H1 (cell line): Measurements from ENCODE around the gene SOCS6. TPM values are rescaled to one million over a fixed set of nuclear protein-coding genes. Genes with fewer than 3 reads are reported as not detected.

Source experiments
- CTCF ChIA-PET: fragments of 300-600 bp; sonication (Branson Sonifier 250); formaldehyde crosslinking; loops from one replicate; lab custom pipeline; 2021; ENCODE audit not compliant: partially characterized antibody; lab: Charles Lee
- POLR2A ChIA-PET: fragments of 300-600 bp; sonication (Branson Sonifier 250); formaldehyde crosslinking; loops from one replicate; lab custom pipeline; 2021; ENCODE audit warnings: inconsistent platforms; ENCODE audit not compliant: partially characterized antibody; lab: Charles Lee
- DNase-seq, 2 experiments: peaks; one replicate each; pipeline versions ENCODE4 v3.0.0 to v3.0.0-alpha.2; 2010 to 2022; ENCODE audit warnings: low spot score in 2 of 2, low read depth in 1 of 2, mixed read lengths in 1 of 2
- FAIRE-seq: peaks from 2 replicates; lab custom pipeline; 2011; peaks lifted over from hg19 to GRCh38; lab: Jason Lieb, UNC
- H2AFZ ChIP-seq: 2 replicates; pipeline ENCODE4 v1.8.1; 2012; ENCODE audit warnings: low read length, inconsistent platforms
- H2AK5ac ChIP-seq: 2 replicates; pipeline ENCODE4 v1.6.1; 2013; ENCODE audit warnings: low read depth, low read length
- H2BK120ac ChIP-seq: replicated peaks from 2 replicates; pipeline ENCODE3; 2013; ENCODE audit warnings: low read depth, low read length, inconsistent platforms
- H2BK12ac ChIP-seq: 2 replicates; pipeline ENCODE4 v1.6.1; 2013; ENCODE audit warnings: low read depth, low read length
- H2BK15ac ChIP-seq: 2 replicates; pipeline ENCODE4 v1.6.1; 2013; ENCODE audit warnings: low read length
- H2BK20ac ChIP-seq: 2 replicates; pipeline ENCODE4 v1.6.1; 2013; ENCODE audit warnings: low read length
- H2BK5ac ChIP-seq: 2 replicates; pipeline ENCODE4 v1.6.1; 2013; ENCODE audit warnings: low read depth, low read length
- H3K14ac ChIP-seq: 2 replicates; pipeline ENCODE4 v1.6.1; 2013; ENCODE audit warnings: inconsistent platforms; ENCODE audit not compliant: insufficient read length
- H3K18ac ChIP-seq: 2 replicates; pipeline ENCODE4 v1.6.1; 2013; ENCODE audit warnings: low read length; ENCODE audit errors: extremely low read depth
- H3K23ac ChIP-seq: 2 replicates; pipeline ENCODE4 v1.6.1; 2013; ENCODE audit warnings: inconsistent platforms; ENCODE audit not compliant: insufficient read length
- H3K23me2 ChIP-seq: 2 replicates; pipeline ENCODE4 v1.6.1; 2013; ENCODE audit warnings: low read depth, low read length
- H3K27ac ChIP-seq: 2 replicates; pipeline ENCODE4 v1.6.1; 2011; ENCODE audit warnings: low read depth, low read length, inconsistent platforms
- H3K27me3 ChIP-seq, 4 experiments: replicated peaks in 1 of 4; 1 replicate in 1 of 4; 2 replicates in 3 of 4; pipeline versions ENCODE4 v1.6.1 to v1.8.1; 2011 to 2013; ENCODE audit warnings: low read length in 3 of 4, mild to moderate bottlenecking in 3 of 4, inconsistent platforms in 2 of 4, mixed read lengths in 2 of 4, moderate library complexity in 1 of 4; ENCODE audit not compliant: control insufficient read depth in 3 of 4, insufficient read depth in 3 of 4; ENCODE audit errors: extremely low read depth in 1 of 4
- H3K36me3 ChIP-seq, 4 experiments: 2 replicates each; pipeline versions ENCODE4 v1.6.1 to v1.8.1; 2011 to 2013; ENCODE audit warnings: mild to moderate bottlenecking in 4 of 4, low read length in 3 of 4, moderate library complexity in 2 of 4, control low read depth in 1 of 4, inconsistent platforms in 1 of 4; ENCODE audit not compliant: insufficient read depth in 4 of 4, control insufficient read depth in 2 of 4
- H3K4ac ChIP-seq: replicated peaks from 2 replicates; pipeline ENCODE3; 2013; ENCODE audit warnings: low read length, low read depth, mixed read lengths, inconsistent platforms; ENCODE audit not compliant: insufficient read length
- H3K4me1 ChIP-seq, 4 experiments: replicated peaks in 1 of 4; 1 replicate in 1 of 4; 2 replicates in 3 of 4; pipeline versions ENCODE4 v1.6.1 to v1.8.1; 2011 to 2013; ENCODE audit warnings: low read length in 3 of 4, inconsistent platforms in 2 of 4, mixed read lengths in 1 of 4; ENCODE audit not compliant: insufficient read depth in 4 of 4, control insufficient read depth in 3 of 4
- H3K4me2 ChIP-seq, 2 experiments: 2 replicates each; pipeline versions ENCODE4 v1.6.1 to v1.8.1; 2011 to 2013; ENCODE audit warnings: low read depth in 2 of 2, low read length in 2 of 2, control low read depth in 1 of 2, inconsistent platforms in 1 of 2, mild to moderate bottlenecking in 1 of 2; ENCODE audit not compliant: insufficient read depth in 1 of 2
- H3K4me3 ChIP-seq, 4 experiments: fragments of 200-600, 300-600 bp in 1 of 4; sonication (generic), shearing (Covaris generic), sonication (Bioruptor Twin) in 1 of 4; 2 replicates each; pipeline versions ENCODE4 v1.5.1 to v1.8.1; 2011 to 2016; ENCODE audit warnings: low read length in 4 of 4, low read depth in 3 of 4, control low read depth in 2 of 4, inconsistent platforms in 2 of 4, mild to moderate bottlenecking in 2 of 4, mixed read lengths in 1 of 4, moderate library complexity in 1 of 4; ENCODE audit not compliant: insufficient read depth in 2 of 4; ENCODE audit errors: extremely low read depth in 1 of 4
- H3K56ac ChIP-seq: replicated peaks from 2 replicates; pipeline ENCODE3; 2013; ENCODE audit warnings: low read depth, mild to moderate bottlenecking, mixed read lengths, low read length, inconsistent platforms; ENCODE audit not compliant: insufficient read length
- H3K79me1 ChIP-seq: 2 replicates; pipeline ENCODE4 v1.6.1; 2013; ENCODE audit warnings: low read depth, low read length, control low read depth
- H3K79me2 ChIP-seq, 2 experiments: 2 replicates each; pipeline versions ENCODE4 v1.6.1 to v1.8.1; 2012 to 2013; ENCODE audit warnings: low read length in 2 of 2, mild to moderate bottlenecking in 2 of 2, inconsistent platforms in 1 of 2; ENCODE audit not compliant: insufficient read depth in 2 of 2, control insufficient read depth in 1 of 2
- H3K9ac ChIP-seq, 4 experiments: replicated peaks in 1 of 4; 1 replicate in 1 of 4; 2 replicates in 3 of 4; pipeline versions ENCODE4 v1.6.1 to v1.8.1; 2011 to 2013; ENCODE audit warnings: low read depth in 3 of 4, low read length in 3 of 4, control low read depth in 2 of 4, mild to moderate bottlenecking in 2 of 4, moderate library complexity in 2 of 4, inconsistent platforms in 1 of 4; ENCODE audit errors: extremely low read depth in 1 of 4
- H3K9me3 ChIP-seq, 2 experiments: 2 replicates each; pipeline versions ENCODE4 v1.6.1 to v1.8.1; 2012 to 2013; ENCODE audit warnings: mild to moderate bottlenecking in 2 of 2, moderate library complexity in 2 of 2, control low read depth in 1 of 2, inconsistent platforms in 1 of 2, low read depth in 1 of 2, low read length in 1 of 2, mixed read lengths in 1 of 2; ENCODE audit not compliant: insufficient read depth in 2 of 2
- H4K20me1 ChIP-seq, 2 experiments: replicated peaks in 1 of 2; 2 replicates each; pipeline versions ENCODE3 to v1.8.1; 2011 to 2013; ENCODE audit warnings: inconsistent platforms in 2 of 2, low read length in 2 of 2, mild to moderate bottlenecking in 1 of 2; ENCODE audit not compliant: insufficient read depth in 2 of 2, control insufficient read depth in 1 of 2
- H4K5ac ChIP-seq: 2 replicates; pipeline ENCODE4 v1.6.1; 2013; ENCODE audit warnings: low read length, low read depth, mixed read lengths, inconsistent platforms; ENCODE audit not compliant: insufficient read length
- H4K8ac ChIP-seq: 2 replicates; pipeline ENCODE4 v1.8.0; 2013; ENCODE audit warnings: mild to moderate bottlenecking, moderate library complexity, low read length, inconsistent platforms; ENCODE audit not compliant: insufficient read depth; ENCODE audit errors: extremely low read depth
- H4K91ac ChIP-seq: replicated peaks from 2 replicates; pipeline ENCODE3; 2013; ENCODE audit warnings: low read length, mixed read lengths, inconsistent platforms; ENCODE audit not compliant: insufficient read length
- ASH2L ChIP-seq: fragments of 200-600, 300-600 bp; sonication (generic); IDR thresholded peaks from one replicate; pipeline ENCODE4 v1.7.1; 2017; ENCODE audit warnings: low read length
- BCL11A ChIP-seq, 2 experiments: IDR thresholded peaks; one replicate each; pipeline ENCODE4 v1.6.1; 2011; ENCODE audit warnings: low read depth in 2 of 2, low read length in 2 of 2, mild to moderate bottlenecking in 2 of 2
- CBX8 ChIP-seq: fragments of 300-800, 300-1000 bp; sonication (generic); IDR thresholded peaks from 2 replicates; pipeline ENCODE4 v1.7.1; 2016; ENCODE audit warnings: low read depth, low read length, borderline replicate concordance
- CHD1 ChIP-seq: IDR thresholded peaks from 2 replicates; pipeline ENCODE4 v1.6.1; 2012; ENCODE audit warnings: low read depth, low read length, improper control_type of control experiment
- JUND ChIP-seq: IDR thresholded peaks from 2 replicates; pipeline ENCODE4 v1.6.1; 2011; ENCODE audit warnings: mild to moderate bottlenecking, improper control_type of control experiment, low read length
- KDM4A ChIP-seq: IDR thresholded peaks from one replicate; pipeline ENCODE4 v1.7.1; 2012; ENCODE audit warnings: low read depth, mild to moderate bottlenecking, moderate library complexity, low read length, inconsistent platforms; ENCODE audit not compliant: severe bottlenecking
- MAX ChIP-seq: IDR thresholded peaks from 2 replicates; pipeline ENCODE4 v1.6.1; 2012; ENCODE audit warnings: inconsistent platforms
- PHF8 ChIP-seq: fragments of 200-600 bp; sonication (generic); conservative IDR thresholded peaks from 2 replicates; pipeline ENCODE4 v1.7.1; 2012; ENCODE audit warnings: low read depth, mild to moderate bottlenecking, inconsistent platforms, low read length, moderate library complexity
- RBBP5 ChIP-seq: IDR thresholded peaks from 2 replicates; pipeline ENCODE4 v1.7.1; 2012; ENCODE audit warnings: low read depth, mild to moderate bottlenecking, inconsistent platforms, low read length, moderate library complexity, borderline replicate concordance
- SIRT6 ChIP-seq: IDR thresholded peaks from one replicate; pipeline ENCODE4 v1.7.1; 2012; ENCODE audit warnings: low read length, inconsistent platforms
- SUZ12 ChIP-seq: fragments of 200-600 bp; sonication (generic); IDR thresholded peaks from 2 replicates; pipeline ENCODE4 v1.6.1; 2012; ENCODE audit warnings: mild to moderate bottlenecking, inconsistent platforms, low read length, moderate library complexity, mixed read lengths
- TAF7 ChIP-seq: optimal IDR thresholded peaks from 2 replicates; pipeline ENCODE3; 2011; ENCODE audit warnings: low read depth, mild to moderate bottlenecking, inconsistent platforms, low read length, moderate library complexity, borderline replicate concordance
- TEAD4 ChIP-seq: IDR thresholded peaks from 2 replicates; pipeline ENCODE4 v1.6.1; 2012; ENCODE audit warnings: low read depth, low read length, inconsistent platforms, mixed read lengths
- WGBS, 2 experiments: shearing (Covaris generic) in 1 of 2; methylation state at CpG; one replicate each; pipeline versions ENCODE4 v1.1.6 to v1.1.7; 2013 to 2015; ENCODE audit warnings: low lambda C conversion rate in 2 of 2, mixed read lengths in 2 of 2, inconsistent platforms in 1 of 2, low coverage in 1 of 2, missing lambda C conversion rate in 1 of 2; ENCODE audit not compliant: insufficient replicate concordance in 2 of 2, insufficient coverage in 1 of 2, insufficient read length in 1 of 2; ENCODE audit errors: extremely low coverage in 1 of 2, missing lambda C conversion rate in 1 of 2; 5-methylcytosine and 5-hydroxymethylcytosine counted together
- polyA plus RNA-seq, 7 experiments: library from polyadenylated mRNA; depleted of rRNA in 3 of 7; stranded (reverse) in 5 of 7; unstranded in 2 of 7; fragments of >200 nt in 5 of 7; fragments of 200-250 nt in 2 of 7; gene quantifications; 1 replicate in 5 of 7; 2 replicates in 1 of 7; 4 replicates in 1 of 7; pipeline versions ENCODE4 v1.2.1 to v1.2.3, GENCODE V29; 2011 to 2013; ENCODE audit warnings: missing spikeins in 2 of 7, mixed read lengths in 2 of 7
- total RNA-seq: library from RNA; stranded (reverse); fragmentation: NEBNext Ultra II Directional; extraction: Animal tissue kit (Norgen Biotek cat#: 25700); gene quantifications from 2 replicates; pipeline ENCODE4 v1.2.1, GENCODE V29; 2021

The SOCS6 gene
- total and polyA plus RNA-seq, 2 of the 8 experiments (the other 6 are each of a cell fraction or from before 2014, with no cell fraction given): 9.1 to 22.9 TPM

- Histone ChIP-seq H3K27me3 (no peaks in the 10 kb centered on the region), H2BK12ac (no peak overlapping the region), H3K4me2 (no peak overlapping the region), H2AFZ (no peak overlapping the region), H3K27ac (no peak overlapping the region), H3K18ac (no peak overlapping the region), H3K79me2 (no peaks in the 10 kb centered on the region), H3K23me2 (no peaks in the 10 kb centered on the region), H2BK120ac (no peak overlapping the region), H4K91ac (no peak overlapping the region), H3K9me3 (peaks cover 0 to 7% of the 10 kb centered on the region in 2 experiments; a peak in 1 of 4 replicates), H3K4ac (no peak overlapping the region), H3K36me3 (no peaks in the 10 kb centered on the region), H3K4me1 (peaks cover 0 to 3% (median 1%) of the 10 kb centered on the region in 4 experiments; a peak in 2 of 7 replicates), H3K14ac (no peak overlapping the region), H3K56ac (no peak overlapping the region), H4K5ac (no peak overlapping the region), H4K8ac (no peak overlapping the region), H3K4me3 (no peak overlapping the region), H3K23ac (no peak overlapping the region), H4K20me1 (no peaks in the 10 kb centered on the region), H3K79me1 (no peaks in the 10 kb centered on the region), H2BK20ac (no peak overlapping the region), H2BK5ac (no peak overlapping the region), H2BK15ac (no peak overlapping the region), H3K9ac (no peak overlapping the region), H2AK5ac (no peak overlapping the region)
- DNase-seq (no peak), FAIRE-seq (no peak)
- 91% methylated on average over 5 of the region's 5 CpGs; no CpG with 5 or more reads in 1 of the 2 experiments for WGBS, 2 experiments
- CTCF ChIA-PET: no interaction called here
- POLR2A ChIA-PET: no interaction called here
- TF ChIP-seq KDM4A (no peak), CHD1 (no peak), MAX (no peak), RBBP5 (no peak), SIRT6 (no peak), BCL11A (IDR thresholded peaks at IDR 0.05; ENCODE audit: low read depth in 2 of 2, low read length in 2 of 2) (no peak), TAF7 (no peak), SUZ12 (no peak), CBX8 (no peak), ASH2L (no peak), PHF8 (no peak), JUND (no peak), TEAD4 (no peak)
Measured at GRCh38 chr18:70280007-70280925, 8.6 kb upstream of the SOCS6 start.
